ENCODE data around the gene LMBR1. TPM values are rescaled to one million over a fixed set of nuclear protein-coding genes. Genes with fewer than 3 reads are reported as not detected.

LMBR1 gene
- total RNA-seq, 1 experiment from 2014 or later, result 91.1 TPM

GRCh38 chr7:156656598-156656997 is 236.4 kb downstream of the LMBR1 start:
- no peaks in the 10 kb centered on the region for H3K27me3 Mint-ChIP-seq (ENCODE audit: unreplicated experiment)
- intact Hi-C loops (cut with micrococcal nuclease; ENCODE audit: unreplicated experiment), result no loop called here
- DNase-seq, result no peak
- H3K4me1 Mint-ChIP-seq (ENCODE audit: low read depth, unreplicated experiment), result no peaks in the 10 kb centered on the region
- TF ChIP-seq CTCF (IDR thresholded peaks at IDR 0.05; ENCODE audit: unreplicated experiment), result no peak
- peaks cover 6% of the 10 kb centered on the region for H3K36me3 Mint-ChIP-seq (ENCODE audit: insufficient read depth, unreplicated experiment)
- no peak overlapping the region for H3K4me3 Mint-ChIP-seq (ENCODE audit: low read depth, unreplicated experiment)
- H3K27ac Mint-ChIP-seq (ENCODE audit: unreplicated experiment), result no peak overlapping the region
- BruUV-seq (replicated peaks), result no TSS peak
- CTCF ChIA-PET, result no interaction called here
- peaks cover 3% of the 10 kb centered on the region for H3K9me3 Mint-ChIP-seq (ENCODE audit: low read depth, unreplicated experiment)

GRCh38 chr7:156655983-156656382 is 237.0 kb downstream of the LMBR1 start:
- no peak for TF ChIP-seq CTCF (IDR thresholded peaks at IDR 0.05; ENCODE audit: unreplicated experiment)
- Mint-ChIP-seq H3K27me3 (ENCODE audit: unreplicated experiment) (no peaks in the 10 kb centered on the region), H3K27ac (ENCODE audit: unreplicated experiment) (no peak overlapping the region), H3K9me3 (ENCODE audit: low read depth, unreplicated experiment) (peaks cover 3% of the 10 kb centered on the region), H3K4me1 (ENCODE audit: low read depth, unreplicated experiment) (no peaks in the 10 kb centered on the region), H3K4me3 (ENCODE audit: low read depth, unreplicated experiment) (no peak overlapping the region), H3K36me3 (ENCODE audit: insufficient read depth, unreplicated experiment) (peaks cover 6% of the 10 kb centered on the region)
- DNase-seq, result no peak
- CTCF ChIA-PET, result no interaction called here
- intact Hi-C loops (cut with micrococcal nuclease; ENCODE audit: unreplicated experiment), result no loop called here
- BruUV-seq (replicated peaks), result no TSS peak

- DNase-seq, result no peak
- Mint-ChIP-seq H3K4me1 (ENCODE audit: low read depth, unreplicated experiment) (no peaks in the 10 kb centered on the region), H3K9me3 (ENCODE audit: low read depth, unreplicated experiment) (peaks cover 5% of the 10 kb centered on the region), H3K4me3 (ENCODE audit: low read depth, unreplicated experiment) (no peak overlapping the region), H3K27me3 (ENCODE audit: unreplicated experiment) (no peaks in the 10 kb centered on the region), H3K27ac (ENCODE audit: unreplicated experiment) (no peak overlapping the region), H3K36me3 (ENCODE audit: insufficient read depth, unreplicated experiment) (peaks cover 6% of the 10 kb centered on the region)
- no TSS peak for BruUV-seq (replicated peaks)
- no peak for TF ChIP-seq CTCF (IDR thresholded peaks at IDR 0.05; ENCODE audit: unreplicated experiment)
- CTCF ChIA-PET, result no interaction called here
- intact Hi-C loops (cut with micrococcal nuclease; ENCODE audit: unreplicated experiment), result no loop called here
These were observed 237.7 kb downstream of the LMBR1 start for GRCh38 chr7:156655251-156655650.

- H3K4me3 Mint-ChIP-seq (ENCODE audit: low read depth, unreplicated experiment), result no peak overlapping the region
- H3K27ac Mint-ChIP-seq (ENCODE audit: unreplicated experiment), result no peak overlapping the region
- no peaks in the 10 kb centered on the region for H3K27me3 Mint-ChIP-seq (ENCODE audit: unreplicated experiment)
- DNase-seq, result no peak
- BruUV-seq (replicated peaks), result no TSS peak
- H3K9me3 Mint-ChIP-seq (ENCODE audit: low read depth, unreplicated experiment), result peaks cover 5% of the 10 kb centered on the region
- H3K36me3 Mint-ChIP-seq (ENCODE audit: insufficient read depth, unreplicated experiment), result peaks cover 6% of the 10 kb centered on the region
- TF ChIP-seq CTCF (IDR thresholded peaks at IDR 0.05; ENCODE audit: unreplicated experiment), result no peak
- CTCF ChIA-PET, result no interaction called here
- no peaks in the 10 kb centered on the region for H3K4me1 Mint-ChIP-seq (ENCODE audit: low read depth, unreplicated experiment)
- intact Hi-C loops (cut with micrococcal nuclease; ENCODE audit: unreplicated experiment), result no loop called here
These were observed 238.3 kb downstream of the LMBR1 start for GRCh38 chr7:156654511-156655234.

Measured in Calu3 (cell line).